ENCODE measurements around the gene PTPA. TPM values are rescaled to one million over a fixed set of nuclear protein-coding genes. Genes with fewer than 3 reads are reported as not detected.

PTPA gene
- total RNA-seq, 2 donors from 2014 or later: 81.3 to 89.9 TPM

DNA sequence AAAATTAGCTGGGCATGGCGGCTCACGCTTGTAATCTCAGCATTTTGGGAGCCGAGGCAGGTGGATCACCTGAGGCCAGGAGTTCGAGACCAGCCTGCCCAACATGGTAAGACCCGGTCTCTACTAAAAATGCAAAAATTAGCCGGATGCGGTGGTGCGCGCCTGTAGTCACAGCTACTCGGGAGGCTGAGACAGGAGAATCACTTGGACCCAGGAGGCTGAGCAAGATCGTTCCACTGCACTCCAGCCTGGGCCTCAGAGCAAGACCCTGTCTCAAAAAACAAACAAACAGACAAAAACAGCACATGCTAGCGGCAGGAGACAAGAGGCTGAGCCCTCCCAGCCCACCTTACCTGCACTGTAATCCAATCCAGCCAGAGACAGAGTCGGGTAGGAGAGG lies 31.4 kb upstream of the PTPA start:
- Histone ChIP-seq H3K4me1 (peaks cover 0 to 22% of the 10 kb centered on the region in 2 donors), H3K36me3 (peaks cover 4% of the 10 kb centered on the region), H3K27me3 (no peaks in the 10 kb centered on the region), H3K9me3 (no peaks in the 10 kb centered on the region), H3K27ac (no peak overlapping the region), H3K4me3 (no peak overlapping the region)
- DNase-seq (ENCODE audit: low spot score): no peak
- TF ChIP-seq, protein P1, sequence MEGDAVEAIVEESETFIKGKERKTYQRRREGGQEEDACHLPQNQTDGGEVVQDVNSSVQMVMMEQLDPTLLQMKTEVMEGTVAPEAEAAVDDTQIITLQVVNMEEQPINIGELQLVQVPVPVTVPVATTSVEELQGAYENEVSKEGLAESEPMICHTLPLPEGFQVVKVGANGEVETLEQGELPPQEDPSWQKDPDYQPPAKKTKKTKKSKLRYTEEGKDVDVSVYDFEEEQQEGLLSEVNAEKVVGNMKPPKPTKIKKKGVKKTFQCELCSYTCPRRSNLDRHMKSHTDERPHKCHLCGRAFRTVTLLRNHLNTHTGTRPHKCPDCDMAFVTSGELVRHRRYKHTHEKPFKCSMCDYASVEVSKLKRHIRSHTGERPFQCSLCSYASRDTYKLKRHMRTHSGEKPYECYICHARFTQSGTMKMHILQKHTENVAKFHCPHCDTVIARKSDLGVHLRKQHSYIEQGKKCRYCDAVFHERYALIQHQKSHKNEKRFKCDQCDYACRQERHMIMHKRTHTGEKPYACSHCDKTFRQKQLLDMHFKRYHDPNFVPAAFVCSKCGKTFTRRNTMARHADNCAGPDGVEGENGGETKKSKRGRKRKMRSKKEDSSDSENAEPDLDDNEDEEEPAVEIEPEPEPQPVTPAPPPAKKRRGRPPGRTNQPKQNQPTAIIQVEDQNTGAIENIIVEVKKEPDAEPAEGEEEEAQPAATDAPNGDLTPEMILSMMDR (IDR thresholded peaks at IDR 0.05): no peak

- H3K27ac ChIP-seq: peak overlapping the region; percentile 35 to 90
- TF ChIP-seq, protein P1 (IDR thresholded peaks at IDR 0.05): no peak
- H3K4me1 ChIP-seq: peaks cover 0 to 22% of the 10 kb centered on the region in 2 donors
- H3K36me3 ChIP-seq: peaks cover 9% of the 10 kb centered on the region
- H3K4me3 ChIP-seq: peak overlapping the region; percentile 55 to 84
- H3K27me3 ChIP-seq: no peaks in the 10 kb centered on the region
- DNase-seq (ENCODE audit: low spot score): no peak
- no peaks in the 10 kb centered on the region for H3K9me3 ChIP-seq
Observed at GRCh38 chr9:129080298-129080600, 31.0 kb upstream of the PTPA start.

- DNase-seq (ENCODE audit: low spot score): peak; percentile 100
- H3K36me3 ChIP-seq: peaks cover 13% of the 10 kb centered on the region
- H3K4me1 ChIP-seq: peaks cover 0 to 22% of the 10 kb centered on the region in 2 donors
- no peaks in the 10 kb centered on the region for H3K9me3 ChIP-seq
- TF ChIP-seq, protein P1 (IDR thresholded peaks at IDR 0.05): no peak
- peak within 1 kb of the TSS; percentile 84 to 88 for H3K4me3 ChIP-seq
- H3K27me3 ChIP-seq: no peaks in the 10 kb centered on the region
- H3K27ac ChIP-seq: peak within 1 kb of the TSS; percentile 84 to 90
Observed at GRCh38 chr9:129080601-129081387, 30.4 kb upstream of the PTPA start, which contains the start of gene DOLPP1. Gene DOLPP1, plus strand, starts transcription at chr9:129081111. Its CDS starts 21 bp downstream, at chr9:129081132.

- Histone ChIP-seq H3K4me3 (peak overlapping the region; percentile 84 to 88), H3K36me3 (peaks cover 20% of the 10 kb centered on the region), H3K9me3 (no peaks in the 10 kb centered on the region), H3K4me1 (peaks cover 0 to 22% of the 10 kb centered on the region in 2 donors), H3K27me3 (no peaks in the 10 kb centered on the region), H3K27ac (peak overlapping the region; percentile 84 to 90)
- DNase-seq (ENCODE audit: low spot score): no peak
- TF ChIP-seq, protein P1 (IDR thresholded peaks at IDR 0.05): no peak
Observed at GRCh38 chr9:129081388-129081904, 29.8 kb upstream of the PTPA start.

- Histone ChIP-seq H3K9me3 (no peaks in the 10 kb centered on the region), H3K36me3 (peaks cover 32% of the 10 kb centered on the region), H3K27ac (no peak overlapping the region), H3K4me1 (peaks cover 0 to 22% of the 10 kb centered on the region in 2 donors), H3K27me3 (no peaks in the 10 kb centered on the region), H3K4me3 (no peak overlapping the region)
- TF ChIP-seq, protein P1 (IDR thresholded peaks at IDR 0.05): no peak
- no peak for DNase-seq (ENCODE audit: low spot score)
Observed at GRCh38 chr9:129084087-129084486, 27.1 kb upstream of the PTPA start.

Measured in right atrium auricular region (tissue), 2 donors.